Cardiac muscle cell (in vitro differentiated cells and primary cell): Measurements from ENCODE around the gene SNX24. TPM values are rescaled to one million over a fixed set of nuclear protein-coding genes. Genes with fewer than 3 reads are reported as not detected.

ENCODE experiments used
- DNase-seq, 2 donors: peaks; one replicate each; pipeline versions ENCODE4 v3.0.0 to v3.0.0-alpha.2; 2010 to 2017; ENCODE audit warnings: low read depth in 1 of 2, low spot score in 1 of 2
- H3K27ac ChIP-seq: fragments of 200-600 bp; sonication (generic); 2 replicates; pipeline ENCODE4 v1.5.1; 2016
- H3K27me3 ChIP-seq: fragments of 200-600 bp; sonication (generic); 2 replicates; pipeline ENCODE4 v1.6.0; 2016; ENCODE audit warnings: control low read depth
- H3K36me3 ChIP-seq: fragments of 200-600 bp; sonication (generic); 2 replicates; pipeline ENCODE4 v1.5.1; 2016; ENCODE audit warnings: control low read depth
- H3K4me1 ChIP-seq: fragments of 200-600 bp; sonication (generic); 2 replicates; pipeline ENCODE4 v1.8.1; 2017; ENCODE audit warnings: low read depth, mild to moderate bottlenecking, mixed run types
- H3K4me3 ChIP-seq: fragments of 200-600 bp; sonication (generic); 2 replicates; pipeline ENCODE4 v1.5.1; 2016; ENCODE audit warnings: mild to moderate bottlenecking
- H3K9me3 ChIP-seq: fragments of 200-600 bp; sonication (generic); 2 replicates; pipeline ENCODE4 v1.5.1; 2017; ENCODE audit warnings: low read depth, mild to moderate bottlenecking, control low read depth
- polyA plus RNA-seq: library from polyadenylated mRNA; unstranded; fragments of >200 nt; fragmentation: Nextera tagmentation; extraction: Ambion mirVana; gene quantifications from 2 replicates; pipeline ENCODE4 v1.2.1, GENCODE V29; 2016
- total RNA-seq: library from RNA; depleted of rRNA; stranded (reverse); fragments of >200 nt; gene quantifications from 2 replicates; pipeline ENCODE4 v1.2.3, GENCODE V29; 2016
- TF ChIP-seq, protein P1 (sequence below): IDR thresholded peaks from 2 replicates; pipeline ENCODE4 v1.5.1; 2012; ENCODE audit warnings: low read depth, mild to moderate bottlenecking, low read length

SNX24 gene
- total and polyA plus RNA-seq, 2 experiments from 2014 or later = 13.4 to 26.5 TPM

DNA sequence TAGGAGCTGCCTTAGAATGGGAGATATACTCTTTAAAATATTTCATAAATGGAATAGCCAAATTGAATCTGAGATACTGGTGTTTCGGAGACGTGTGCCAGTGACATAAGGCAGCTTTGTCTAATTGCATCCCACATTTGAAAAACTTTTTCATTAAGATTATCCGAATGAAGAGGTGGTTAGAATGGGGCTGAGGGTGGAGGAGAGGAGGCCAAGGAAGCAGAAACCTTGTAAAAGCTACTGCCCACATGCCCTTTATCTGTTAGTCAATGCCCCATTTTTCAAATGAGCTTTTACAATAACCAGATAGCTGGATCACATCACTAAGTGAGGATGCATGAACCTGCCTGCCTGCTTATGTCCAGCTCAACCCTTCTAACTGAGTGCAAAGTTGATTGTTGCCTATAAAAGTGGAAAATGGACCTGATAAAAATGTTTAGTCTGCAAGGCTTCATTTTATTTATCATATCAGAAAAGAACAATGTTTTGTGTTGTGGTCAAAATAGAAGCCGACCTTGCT lies 34.8 kb downstream of the SNX24 start:
- Histone ChIP-seq H3K9me3 (no peaks in the 10 kb centered on the region), H3K4me1 (no peaks in the 10 kb centered on the region), H3K27ac (no peak overlapping the region), H3K27me3 (no peaks in the 10 kb centered on the region), H3K36me3 (no peaks in the 10 kb centered on the region), H3K4me3 (no peak overlapping the region)
- TF ChIP-seq, protein P1, sequence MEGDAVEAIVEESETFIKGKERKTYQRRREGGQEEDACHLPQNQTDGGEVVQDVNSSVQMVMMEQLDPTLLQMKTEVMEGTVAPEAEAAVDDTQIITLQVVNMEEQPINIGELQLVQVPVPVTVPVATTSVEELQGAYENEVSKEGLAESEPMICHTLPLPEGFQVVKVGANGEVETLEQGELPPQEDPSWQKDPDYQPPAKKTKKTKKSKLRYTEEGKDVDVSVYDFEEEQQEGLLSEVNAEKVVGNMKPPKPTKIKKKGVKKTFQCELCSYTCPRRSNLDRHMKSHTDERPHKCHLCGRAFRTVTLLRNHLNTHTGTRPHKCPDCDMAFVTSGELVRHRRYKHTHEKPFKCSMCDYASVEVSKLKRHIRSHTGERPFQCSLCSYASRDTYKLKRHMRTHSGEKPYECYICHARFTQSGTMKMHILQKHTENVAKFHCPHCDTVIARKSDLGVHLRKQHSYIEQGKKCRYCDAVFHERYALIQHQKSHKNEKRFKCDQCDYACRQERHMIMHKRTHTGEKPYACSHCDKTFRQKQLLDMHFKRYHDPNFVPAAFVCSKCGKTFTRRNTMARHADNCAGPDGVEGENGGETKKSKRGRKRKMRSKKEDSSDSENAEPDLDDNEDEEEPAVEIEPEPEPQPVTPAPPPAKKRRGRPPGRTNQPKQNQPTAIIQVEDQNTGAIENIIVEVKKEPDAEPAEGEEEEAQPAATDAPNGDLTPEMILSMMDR = no peak
- DNase-seq = no peak

DNA sequence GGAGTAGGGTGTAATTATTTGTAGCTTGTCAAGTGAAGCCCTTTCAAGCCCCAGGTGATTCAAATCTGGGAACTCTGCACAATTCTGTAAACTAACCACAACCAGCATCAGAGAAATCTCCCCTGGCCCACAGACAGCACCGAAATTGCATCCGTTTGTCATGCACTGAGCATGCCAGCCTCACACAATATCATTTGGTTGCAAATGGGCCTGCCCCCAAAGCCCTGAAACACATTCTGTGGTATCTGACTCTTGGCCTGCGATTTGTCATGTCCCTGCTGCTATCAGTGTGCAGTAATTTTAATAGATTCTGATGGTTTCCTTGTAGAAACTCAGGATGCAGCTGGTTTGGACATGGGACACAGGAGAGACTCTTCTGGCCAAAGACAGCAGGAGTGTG lies 35.3 kb downstream of the SNX24 start:
- Histone ChIP-seq H3K27me3 (no peaks in the 10 kb centered on the region), H3K4me1 (no peaks in the 10 kb centered on the region), H3K4me3 (no peak overlapping the region), H3K36me3 (no peaks in the 10 kb centered on the region), H3K27ac (no peak overlapping the region), H3K9me3 (no peaks in the 10 kb centered on the region)
- peak; percentile 4 to 29 for DNase-seq
- TF ChIP-seq, protein P1 = no peak

DNA sequence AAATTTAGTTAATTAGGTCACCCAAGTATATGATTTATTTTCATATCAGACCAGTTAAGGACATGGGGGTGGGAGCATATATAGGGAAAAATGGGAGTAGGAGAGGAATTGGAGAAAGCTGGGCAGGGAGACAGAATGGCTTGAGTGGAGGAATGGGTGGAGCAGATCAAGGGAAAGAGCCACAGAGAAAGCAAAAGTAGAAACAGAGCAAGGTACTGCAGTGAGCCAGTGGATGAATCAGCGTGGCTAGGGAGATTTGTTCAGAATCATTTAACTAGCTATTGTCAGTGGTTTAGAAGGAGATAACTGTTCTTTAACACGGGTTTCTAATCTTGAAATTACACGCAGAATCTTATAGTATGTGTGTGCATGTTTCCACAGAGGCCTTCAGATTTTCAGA lies 37.4 kb downstream of the SNX24 start:
- peak in 1 of 2 donors; percentile 47 for DNase-seq
- TF ChIP-seq, protein P1 = no peak
- H3K9me3 ChIP-seq = no peaks in the 10 kb centered on the region
- H3K4me1 ChIP-seq = no peaks in the 10 kb centered on the region
- no peaks in the 10 kb centered on the region for H3K36me3 ChIP-seq
- H3K4me3 ChIP-seq = no peak overlapping the region
- no peaks in the 10 kb centered on the region for H3K27me3 ChIP-seq
- H3K27ac ChIP-seq = no peak overlapping the region

DNA sequence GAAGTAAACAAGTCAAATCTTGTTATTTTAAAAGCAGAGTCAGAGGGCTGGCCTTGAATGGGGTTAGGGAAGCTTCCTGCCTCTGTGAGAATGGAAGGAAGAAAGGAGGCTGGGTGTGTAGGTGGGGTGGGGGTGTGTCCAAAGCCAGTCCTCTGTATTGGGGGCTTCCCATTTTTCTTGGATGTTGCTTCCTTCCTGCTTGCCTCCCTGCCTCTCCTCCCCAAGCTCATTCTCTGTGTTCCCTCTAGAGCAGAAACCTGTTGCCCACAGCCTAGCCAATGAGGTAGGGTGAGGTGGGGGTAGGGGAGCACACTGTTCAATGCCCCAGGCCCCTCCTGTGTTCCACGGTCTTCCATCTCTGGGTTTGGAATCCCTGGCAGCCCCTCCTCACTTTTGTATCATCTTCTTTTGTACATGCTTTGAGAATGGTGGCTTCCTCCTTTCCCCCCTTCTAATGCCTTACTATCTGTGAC lies 39.7 kb downstream of the SNX24 start:
- H3K9me3 ChIP-seq = no peaks in the 10 kb centered on the region
- H3K36me3 ChIP-seq = no peaks in the 10 kb centered on the region
- DNase-seq = no peak
- no peak overlapping the region for H3K4me3 ChIP-seq
- H3K4me1 ChIP-seq = no peaks in the 10 kb centered on the region
- TF ChIP-seq, protein P1 = no peak
- no peaks in the 10 kb centered on the region for H3K27me3 ChIP-seq
- H3K27ac ChIP-seq = no peak overlapping the region

DNA sequence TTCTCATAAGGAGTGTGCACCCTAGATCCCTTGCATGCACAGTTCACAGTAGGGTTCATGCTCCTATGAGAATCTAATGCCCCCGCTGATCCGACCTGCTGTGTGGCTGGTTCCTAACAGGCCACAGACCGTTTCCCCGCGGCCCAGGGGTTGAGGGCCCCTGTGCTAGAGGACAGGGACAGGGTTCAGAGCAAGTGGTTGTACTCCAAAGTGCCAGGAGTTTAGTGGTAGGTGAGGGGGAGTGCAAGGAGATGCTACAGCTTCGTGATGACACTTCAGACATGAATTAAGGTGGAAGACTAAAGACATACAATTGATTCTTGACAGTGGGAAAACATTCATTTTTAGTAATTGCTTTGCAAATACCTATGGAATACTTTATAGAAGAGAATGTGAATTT lies 40.5 kb downstream of the SNX24 start:
- H3K36me3 ChIP-seq = no peaks in the 10 kb centered on the region
- DNase-seq = no peak
- H3K9me3 ChIP-seq = no peaks in the 10 kb centered on the region
- no peak overlapping the region for H3K4me3 ChIP-seq
- H3K27ac ChIP-seq = no peak overlapping the region
- no peaks in the 10 kb centered on the region for H3K27me3 ChIP-seq
- no peaks in the 10 kb centered on the region for H3K4me1 ChIP-seq
- TF ChIP-seq, protein P1 = no peak
